CD4-positive, alpha-beta T cell treated with Interleukin-10 for 1 hour (primary cell): ENCODE data around the gene KRT16.
"Not testable (repeated sequence)": the region's sequence is repeated elsewhere in the genome, so short reads cannot be mapped to it uniquely, and the experiment has no call there.

Source experiments
- DNase-seq: peaks from one replicate; pipeline ENCODE4 v3.0.0-alpha.2; 2020

The KRT16 gene

DNA sequence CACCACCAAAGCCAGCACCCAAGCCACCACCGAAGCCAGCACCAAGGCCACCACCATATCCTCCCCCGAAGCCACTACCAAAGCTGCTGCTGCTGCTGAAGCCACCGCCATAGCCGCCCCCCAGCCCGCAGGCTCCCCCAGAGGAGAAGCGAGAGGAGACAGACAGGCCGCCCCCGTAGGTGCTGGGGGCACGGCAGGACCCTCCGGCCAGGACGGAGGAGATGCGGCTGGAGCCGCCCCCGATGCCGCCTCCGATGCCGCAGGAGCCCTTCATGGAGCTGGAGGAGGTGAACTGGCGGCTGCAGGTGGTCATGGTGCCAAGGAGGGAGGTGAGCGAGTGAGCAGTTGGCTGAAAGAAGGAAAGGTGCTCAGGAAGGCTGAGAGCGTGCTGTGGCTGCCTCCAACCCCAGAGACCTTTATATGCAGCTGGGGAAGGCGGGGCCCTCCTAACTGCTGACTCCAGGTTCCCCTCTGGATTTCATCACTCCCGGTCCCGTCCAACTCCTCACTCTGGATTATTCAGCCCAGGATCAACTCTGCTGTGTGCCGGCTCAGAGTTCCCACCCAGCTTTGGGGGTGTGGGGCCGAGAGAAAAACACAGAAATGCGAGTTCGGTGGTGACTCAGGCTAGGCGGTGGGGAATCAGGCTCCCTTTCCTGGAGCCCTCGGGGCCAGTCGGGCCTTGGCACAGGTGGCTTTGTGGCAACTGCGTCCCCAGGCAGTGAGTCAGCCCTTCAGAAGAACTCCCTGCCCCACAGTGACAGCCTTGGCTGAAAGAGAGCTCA is at the start of gene KRT16:
TSS of gene KRT16 (minus strand) at position 392 of the 785 bp plus-strand sequence. CDS start at position 313, 79 bp downstream.
- not testable (repeated sequence) for DNase-seq

GRCh38 chr17:41660221-41660711 is 47.7 kb upstream of the KRT16 start:
- DNase-seq, result no peak

GRCh38 chr17:41659427-41660212 is 47.1 kb upstream of the KRT16 start:
- DNase-seq, result no peak

- DNase-seq, result no peak
Observed at GRCh38 chr17:41658846-41659245, 46.3 kb upstream of the KRT16 start.

DNA sequence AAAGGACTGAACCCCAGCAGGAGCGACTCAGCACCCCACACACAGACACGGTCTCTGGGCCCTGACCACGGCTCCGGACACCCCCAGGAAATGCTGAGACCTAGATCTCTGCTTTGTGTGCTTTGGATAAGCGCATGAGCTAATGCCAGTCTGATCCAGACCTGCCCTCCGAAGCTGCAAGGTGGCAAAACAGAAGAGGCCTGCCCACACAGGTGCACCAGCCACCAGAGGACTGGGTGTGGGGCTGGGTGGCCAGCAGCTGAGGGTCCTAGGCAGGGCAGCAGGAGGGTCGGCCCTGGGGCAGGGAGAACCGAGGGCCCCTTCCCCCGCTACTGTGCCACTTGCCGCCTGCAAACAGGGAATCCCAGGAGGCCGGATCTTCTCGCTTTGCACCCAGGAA is 45.4 kb upstream of the KRT16 start:
- DNase-seq, result no peak

DNA sequence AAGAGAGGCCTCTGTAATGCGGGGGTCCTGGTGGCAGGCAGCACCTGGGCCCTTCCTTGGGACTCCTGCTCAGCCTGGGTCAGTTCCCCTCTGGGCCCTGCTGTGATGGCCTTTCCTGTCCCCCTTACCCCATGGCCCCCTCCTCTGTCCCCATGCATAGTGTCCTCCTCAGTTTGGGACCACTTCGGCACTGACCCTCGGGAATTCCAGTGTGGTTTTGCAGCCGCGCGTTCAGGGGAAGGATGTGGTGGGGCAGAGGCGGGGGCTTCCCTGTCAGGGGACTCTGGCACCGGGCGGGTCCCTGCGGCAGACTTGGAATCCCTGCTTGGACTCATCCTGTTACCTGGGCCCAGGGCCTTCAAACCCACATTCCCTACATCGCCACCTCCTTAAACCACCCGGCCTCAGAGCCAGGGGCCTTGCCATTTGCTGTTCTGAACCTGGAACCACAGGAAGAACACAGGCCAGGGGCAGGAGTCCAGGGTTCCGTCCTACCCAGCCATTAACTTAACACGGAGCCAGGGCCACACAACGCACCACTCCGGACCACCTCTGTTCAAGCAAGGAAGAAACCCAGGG is 44.7 kb upstream of the KRT16 start:
- no peak for DNase-seq

DNA sequence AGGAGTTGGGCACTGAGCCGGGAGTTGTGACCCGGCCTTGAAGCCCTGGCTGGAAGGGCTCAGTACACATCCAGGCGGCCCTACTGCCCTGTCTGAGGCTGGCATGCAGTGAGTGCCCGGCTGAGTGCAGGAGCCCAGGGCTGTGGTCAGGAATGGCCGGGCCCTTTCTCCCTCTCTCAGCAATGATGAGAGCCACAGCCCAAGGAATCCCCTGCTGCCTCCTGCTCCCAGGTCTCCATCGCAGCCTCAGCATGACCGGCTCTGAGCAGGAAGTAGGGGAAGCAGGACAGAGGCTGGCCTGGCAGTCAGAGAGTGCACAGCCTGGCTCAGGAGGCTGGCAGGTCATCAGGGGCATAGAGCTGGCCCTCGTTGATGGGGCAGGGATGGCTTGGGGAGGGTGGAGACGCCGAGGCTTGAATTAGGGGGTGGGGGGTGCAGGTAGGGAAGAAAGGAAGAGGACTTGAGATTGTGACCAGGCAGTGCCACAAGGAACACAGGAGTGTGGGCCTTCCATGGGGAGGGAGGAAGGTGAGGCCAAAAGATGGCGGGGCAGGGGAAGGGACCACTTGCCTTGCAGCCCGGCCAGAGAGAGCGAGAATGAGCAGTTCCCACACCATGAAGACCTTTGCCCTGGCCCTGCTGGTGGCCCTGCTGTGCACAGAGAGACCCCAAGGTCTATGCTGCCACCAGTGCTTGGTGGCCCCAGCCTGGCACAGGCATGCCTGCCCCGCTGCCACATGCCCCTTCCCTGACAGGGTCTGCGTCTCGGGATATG is 43.9 kb upstream of the KRT16 start:
- no peak for DNase-seq

GRCh38 chr17:41655611-41656111 is 43.1 kb upstream of the KRT16 start:
- DNase-seq, result no peak

DNA sequence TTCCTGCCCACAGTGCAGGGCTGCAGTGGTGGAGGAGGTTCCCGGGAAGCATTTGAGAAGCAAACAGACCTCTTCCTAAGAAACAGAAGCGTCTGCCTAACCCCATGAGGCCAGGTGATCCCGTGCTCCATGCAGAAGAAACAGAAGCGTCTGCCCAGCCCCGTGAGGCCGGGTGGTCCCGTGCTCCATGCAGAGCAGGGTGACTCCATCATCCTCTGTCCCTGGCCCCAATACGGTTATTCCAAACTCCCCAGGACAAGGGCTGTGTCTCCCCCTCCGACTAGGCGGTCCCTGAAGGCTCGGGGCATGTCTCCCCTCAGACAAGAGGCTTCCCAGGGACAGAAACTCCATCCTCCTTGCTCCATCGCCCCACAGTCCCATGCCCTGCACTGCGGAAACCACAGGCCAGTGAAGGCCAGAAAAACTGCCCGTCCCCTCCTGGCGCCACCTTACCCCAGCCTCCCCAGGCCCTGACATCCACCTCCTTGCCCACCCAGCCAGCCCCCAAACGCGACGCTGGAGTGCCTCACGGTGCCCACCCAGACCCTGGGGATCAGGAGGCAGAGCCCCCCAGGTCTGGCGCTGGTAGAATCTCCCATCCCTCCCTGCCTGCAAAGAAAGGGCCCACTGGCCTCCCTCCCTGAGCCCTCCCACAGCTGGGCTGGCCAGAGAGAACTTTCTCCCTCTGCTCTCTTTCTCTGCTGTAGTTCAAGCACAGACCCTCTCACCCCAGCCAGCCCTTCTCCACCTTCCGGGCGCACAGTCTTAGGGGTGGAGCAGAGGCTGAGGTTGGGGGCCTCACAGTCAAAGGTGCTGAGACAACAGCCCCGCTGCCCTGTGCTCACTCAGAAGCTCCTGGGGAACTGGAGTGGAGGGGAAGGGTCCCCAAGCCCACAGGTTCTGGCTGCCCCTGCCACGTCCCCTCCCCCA is 42.4 kb upstream of the KRT16 start:
- DNase-seq, result no peak

GRCh38 chr17:41653892-41654677 is 41.5 kb upstream of the KRT16 start:
- DNase-seq, result no peak

- no peak for DNase-seq
Observed at GRCh38 chr17:41653421-41653820, 40.9 kb upstream of the KRT16 start.

GRCh38 chr17:41652461-41652970 is 39.9 kb upstream of the KRT16 start:
- no peak for DNase-seq

DNA sequence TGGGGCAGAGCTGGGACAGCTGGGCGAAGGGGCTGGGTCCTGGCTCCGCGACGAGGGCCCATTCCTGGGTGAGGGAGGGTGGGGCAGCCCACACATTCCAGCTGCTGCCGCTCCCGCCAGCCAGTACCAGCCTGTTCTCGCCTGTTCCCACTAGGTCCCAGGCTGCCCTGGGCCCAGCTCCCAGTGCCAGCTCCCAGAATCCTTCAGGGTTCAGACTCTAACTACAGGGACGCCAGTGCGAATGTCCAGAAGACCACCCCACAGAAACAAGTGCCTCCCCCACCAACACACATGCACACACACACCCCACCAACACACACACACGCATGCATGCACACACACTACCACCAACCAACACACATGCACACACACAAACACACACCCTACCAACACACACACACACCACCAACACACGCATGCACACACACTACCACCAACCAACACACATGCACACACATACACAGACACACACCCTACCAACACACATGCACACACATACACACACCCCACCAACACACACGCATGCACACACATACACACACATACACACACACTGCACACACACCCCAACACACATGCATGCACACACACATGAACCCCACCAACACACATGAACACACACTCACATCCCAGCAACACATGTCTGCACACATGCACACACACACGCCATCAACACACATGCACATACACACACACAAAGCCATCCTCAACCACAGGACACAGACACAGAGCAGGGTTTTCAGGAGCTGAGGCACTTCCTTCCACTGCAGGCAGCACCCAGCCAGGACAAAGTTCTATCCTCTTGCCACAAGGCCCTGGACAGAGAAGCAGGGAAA is 39.3 kb upstream of the KRT16 start:
- no peak for DNase-seq

DNA sequence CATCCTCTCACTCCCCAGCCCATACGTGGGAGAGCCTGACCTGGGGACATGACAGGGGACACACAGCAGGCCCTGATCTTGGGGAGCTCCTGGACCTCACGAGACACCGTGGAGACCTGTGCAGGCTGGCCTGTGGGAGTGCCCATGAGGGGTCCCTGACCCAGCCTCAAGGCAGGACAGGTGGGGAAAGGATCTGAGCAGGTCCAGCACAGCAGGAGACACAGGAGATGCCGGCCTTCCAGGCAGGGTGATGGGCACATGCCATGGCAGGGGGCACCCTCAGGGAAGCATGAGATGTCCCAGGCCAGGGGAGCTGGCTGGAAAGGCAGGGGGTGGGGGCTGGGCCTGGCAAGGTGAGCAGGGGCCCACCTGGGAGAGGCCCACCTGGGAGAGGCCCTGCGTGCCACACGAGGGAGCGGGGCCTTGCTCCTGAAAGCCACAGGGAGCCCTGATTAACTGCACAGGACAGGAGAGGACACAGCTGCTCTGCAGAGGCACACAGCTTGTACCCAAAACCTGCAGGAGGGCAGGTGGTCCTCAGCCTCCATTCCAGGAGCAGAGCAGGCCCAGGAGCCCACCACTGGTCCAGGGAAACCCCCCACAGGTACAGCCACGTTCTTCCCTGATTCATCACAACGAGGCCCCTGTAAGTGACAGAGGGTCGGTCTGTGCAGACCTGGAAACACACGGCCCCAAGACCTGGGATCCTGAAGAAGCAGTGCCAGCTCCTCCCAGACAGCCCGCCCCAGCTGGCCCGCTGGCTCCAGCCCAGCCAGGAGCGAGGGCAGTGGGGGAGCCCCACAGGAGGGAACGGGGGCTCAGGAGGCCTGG is 38.4 kb upstream of the KRT16 start:
- DNase-seq, result no peak

DNA sequence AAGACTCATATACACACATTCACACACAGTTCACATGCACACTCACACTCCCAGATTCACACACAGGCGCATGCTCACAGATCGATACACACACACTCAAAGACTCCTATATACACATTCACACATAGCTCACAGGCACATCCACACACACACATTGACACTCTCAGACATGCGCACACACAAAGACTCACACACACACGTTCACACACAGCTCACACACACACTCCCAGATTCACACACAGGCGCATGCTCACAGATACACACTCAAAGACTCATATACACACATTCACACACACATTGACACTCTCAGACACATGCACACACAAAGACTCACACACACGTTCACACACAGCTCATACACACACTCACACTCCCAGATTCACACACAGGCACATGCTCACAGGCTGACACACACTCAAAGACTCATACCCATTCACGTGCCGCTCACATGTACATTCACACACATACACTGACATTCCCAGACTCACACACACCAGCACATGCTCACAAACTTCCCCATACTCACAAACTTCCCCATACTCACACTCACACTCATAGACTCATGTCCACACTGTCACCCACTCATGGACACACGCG is 37.5 kb upstream of the KRT16 start:
- DNase-seq, result no peak

DNA sequence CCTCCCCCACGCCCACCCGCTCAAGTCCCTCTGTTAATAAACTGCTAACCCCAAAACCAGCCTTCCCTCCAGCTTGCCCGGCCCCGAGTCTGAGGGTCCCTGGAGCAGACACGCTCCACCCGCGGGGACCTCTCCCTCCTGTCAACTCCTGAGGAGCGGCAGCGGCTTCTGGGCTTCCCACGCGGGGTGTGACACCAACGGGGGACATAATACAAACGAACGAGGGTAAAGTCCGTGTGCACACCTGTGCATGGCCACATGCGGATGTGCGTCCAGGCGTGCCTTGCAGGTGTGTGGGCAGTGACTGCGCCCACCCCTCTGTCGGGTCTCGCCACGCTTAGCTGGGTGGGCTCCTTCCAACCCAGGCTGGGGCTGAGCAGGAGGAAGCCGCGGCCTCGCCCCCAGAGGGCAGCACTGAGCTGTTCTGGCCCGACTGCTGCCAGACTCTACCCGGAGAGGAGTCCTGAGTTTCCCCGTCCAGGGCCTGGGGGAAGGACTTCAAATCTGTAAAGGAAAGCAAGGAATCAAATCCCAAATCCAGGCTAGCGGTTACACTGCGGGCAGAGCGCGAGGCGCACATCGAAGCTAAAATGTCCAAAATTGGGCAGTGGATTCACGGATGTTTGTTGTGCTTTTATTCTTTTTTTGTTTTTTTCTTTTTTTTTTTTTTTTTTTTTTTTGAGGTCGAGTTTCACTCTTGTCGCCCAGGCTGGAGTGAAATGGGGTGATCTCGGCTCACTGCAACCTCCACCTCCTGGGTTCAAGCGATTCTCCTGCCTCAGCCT is 36.0 kb upstream of the KRT16 start:
- DNase-seq, result peak; percentile 83

DNA sequence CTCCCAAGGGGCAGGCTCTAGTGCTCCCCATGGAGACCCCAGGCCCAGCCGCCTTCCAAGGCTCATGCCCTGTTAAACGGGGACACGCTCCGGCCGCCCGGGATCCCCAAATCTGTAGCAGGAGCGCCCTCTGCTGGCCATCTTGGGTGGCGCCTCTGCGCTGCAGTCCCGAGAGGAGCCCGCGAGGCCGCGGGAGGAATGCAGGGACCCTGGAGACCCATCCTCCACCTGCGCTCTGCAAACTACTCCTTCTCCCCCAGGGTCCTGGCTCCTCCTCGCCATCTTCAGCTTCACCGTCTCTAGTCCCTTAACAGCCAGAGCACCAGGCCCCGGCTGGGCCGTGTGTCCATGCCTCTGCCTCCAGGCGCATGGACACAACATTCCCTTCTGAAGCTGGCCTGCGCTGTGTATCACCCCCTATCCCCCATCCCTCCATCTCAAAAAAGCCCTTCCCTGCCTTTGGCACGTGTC is 35.4 kb upstream of the KRT16 start:
- peak; percentile 86 for DNase-seq
